GM21381 (cell line): ENCODE measurements around the gene IGFBPL1.
A peak's percentile ranks its signal among the peaks of the same experiment; 100 is the strongest.
"Not testable (repeated sequence)": the region's sequence is repeated elsewhere in the genome, so short reads cannot be mapped to it uniquely, and the experiment has no call there.

Source experiments
- ATAC-seq: cut with Tn5 transposase; IDR thresholded peaks from one replicate; pipeline ENCODE4 v1.9.1; 2021; ENCODE audit warnings: mild to moderate bottlenecking, moderate library complexity; ENCODE audit not compliant: unreplicated experiment

Gene IGFBPL1

GRCh38 chr9:38401994-38402393 lies 22.3 kb downstream of the IGFBPL1 start:
- no peak for ATAC-seq

GRCh38 chr9:38399191-38399590 lies 25.1 kb downstream of the IGFBPL1 start:
- ATAC-seq: not testable (repeated sequence)

- ATAC-seq: no peak
Observed at GRCh38 chr9:38396371-38396671, 27.9 kb downstream of the IGFBPL1 start.

- no peak for ATAC-seq
Observed at GRCh38 chr9:38395653-38396370, 28.4 kb downstream of the IGFBPL1 start.

GRCh38 chr9:38394416-38394815 lies 29.8 kb downstream of the IGFBPL1 start:
- no peak for ATAC-seq

- ATAC-seq: no peak
Observed at GRCh38 chr9:38393128-38393796, 31.0 kb downstream of the IGFBPL1 start.

- ATAC-seq: peak; percentile 99
Observed at GRCh38 chr9:38392235-38393127, 31.8 kb downstream of the IGFBPL1 start, which contains the start of gene ALDH1B1. Gene ALDH1B1, plus strand, starts transcription at chr9:38392702. Its CDS starts 3,047 bp downstream, at chr9:38395749.

- no peak for ATAC-seq
Observed at GRCh38 chr9:38391278-38392118, 32.8 kb downstream of the IGFBPL1 start.

GRCh38 chr9:38390851-38391250 lies 33.4 kb downstream of the IGFBPL1 start:
- ATAC-seq: no peak

- ATAC-seq: no peak
Observed at GRCh38 chr9:38390442-38390841, 33.8 kb downstream of the IGFBPL1 start.

GRCh38 chr9:38389313-38389712 lies 34.9 kb downstream of the IGFBPL1 start:
- no peak for ATAC-seq

- ATAC-seq: no peak
Observed at GRCh38 chr9:38388283-38389223, 35.7 kb downstream of the IGFBPL1 start.

GRCh38 chr9:38387751-38388150 lies 36.5 kb downstream of the IGFBPL1 start:
- no peak for ATAC-seq

GRCh38 chr9:38387066-38387465 lies 37.2 kb downstream of the IGFBPL1 start:
- ATAC-seq: no peak

- no peak for ATAC-seq
Observed at GRCh38 chr9:38386319-38386895, 37.8 kb downstream of the IGFBPL1 start.

GRCh38 chr9:38385896-38386295 lies 38.4 kb downstream of the IGFBPL1 start:
- no peak for ATAC-seq

- no peak for ATAC-seq
Observed at GRCh38 chr9:38384990-38385848, 39.0 kb downstream of the IGFBPL1 start.

GRCh38 chr9:38382141-38382540 lies 42.1 kb downstream of the IGFBPL1 start:
- no peak for ATAC-seq
